GM18858 (cell line): ENCODE data around the gene FLT1.

ENCODE experiments used
- ATAC-seq: cut with Tn5 transposase; IDR thresholded peaks from one replicate; pipeline ENCODE4 v1.9.1; 2021; ENCODE audit not compliant: unreplicated experiment

The FLT1 gene

DNA sequence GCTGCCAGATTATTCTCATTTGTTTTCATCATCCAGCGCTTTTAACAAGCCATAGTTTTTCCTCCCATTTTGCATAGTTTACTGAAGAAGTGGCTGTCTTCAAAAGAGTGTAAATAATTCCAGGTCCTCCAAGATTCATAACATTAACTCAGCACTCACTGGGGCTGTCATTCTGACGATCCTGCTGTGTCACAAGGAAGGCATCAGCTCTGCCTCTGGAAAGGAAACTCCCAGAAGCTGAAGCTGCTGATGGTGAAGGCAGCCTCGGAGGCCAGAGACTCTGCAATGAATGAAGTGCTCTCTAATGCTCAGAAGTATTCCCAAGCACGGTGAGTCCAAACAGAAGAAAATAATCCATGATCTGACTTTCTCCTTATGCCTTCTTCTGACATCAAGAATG lies 60.0 kb downstream of the FLT1 start:
- ATAC-seq = no peak

DNA sequence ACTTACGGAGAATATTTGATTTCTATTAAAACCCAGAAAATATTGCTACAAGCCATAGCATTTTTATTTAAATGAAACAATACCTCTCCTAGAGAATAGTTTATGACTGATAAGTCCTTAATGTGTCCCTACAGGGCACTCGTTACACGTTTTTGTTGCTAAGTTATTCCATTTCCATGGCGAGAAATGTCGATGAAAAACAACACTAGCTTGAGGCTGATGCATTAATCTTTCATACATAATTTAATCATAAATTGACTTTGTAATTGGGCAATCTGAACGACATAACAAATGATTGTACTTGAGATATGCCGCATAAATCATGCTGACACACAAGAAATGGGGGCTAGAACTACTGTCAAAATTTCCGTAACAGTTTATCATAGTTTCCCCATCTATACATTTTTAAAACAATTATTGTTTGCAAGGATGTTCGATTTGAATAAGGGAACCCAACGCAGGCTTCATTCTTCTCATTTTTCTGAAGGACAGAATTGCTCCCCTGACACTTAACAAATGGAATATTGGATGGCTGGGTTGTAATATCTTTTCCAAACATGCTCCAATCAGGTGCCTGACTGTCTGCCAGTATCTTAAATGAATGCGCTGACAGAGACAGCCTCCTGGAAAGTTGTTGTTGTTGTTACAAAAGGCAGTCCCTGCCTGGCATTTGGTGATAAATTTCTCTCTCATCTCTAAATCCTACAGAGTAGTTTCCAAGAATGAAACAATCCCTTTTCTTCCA lies 61.9 kb downstream of the FLT1 start:
- no peak for ATAC-seq

DNA sequence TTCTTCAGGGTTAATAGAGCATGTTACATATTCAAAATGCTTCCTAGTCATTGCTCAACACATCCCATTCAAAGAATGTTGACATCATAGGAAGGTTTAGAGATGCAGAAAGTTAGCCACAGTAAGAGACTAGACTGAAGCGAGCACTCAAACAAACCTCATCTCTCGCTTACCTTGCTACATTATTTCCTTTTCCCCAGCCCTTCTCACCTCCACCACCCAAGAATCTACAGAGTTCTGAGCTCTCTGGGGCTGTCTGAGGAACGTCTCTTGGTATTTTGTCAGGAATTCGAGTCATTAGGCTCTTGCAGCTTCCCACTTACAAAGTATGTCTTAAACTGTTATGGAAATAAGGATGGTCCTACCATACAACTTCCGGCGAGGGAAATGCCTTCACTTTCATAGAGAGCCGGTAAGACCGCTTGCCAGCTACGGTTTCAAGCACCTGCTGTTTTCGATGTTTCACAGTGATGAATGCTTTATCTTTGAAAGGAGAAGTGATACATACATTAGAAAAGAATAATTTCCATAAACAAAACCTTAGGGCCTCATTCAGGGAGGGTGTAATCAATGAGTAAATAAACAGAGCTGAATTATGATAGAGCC lies 65.1 kb downstream of the FLT1 start:
- ATAC-seq = peak; percentile 88

DNA sequence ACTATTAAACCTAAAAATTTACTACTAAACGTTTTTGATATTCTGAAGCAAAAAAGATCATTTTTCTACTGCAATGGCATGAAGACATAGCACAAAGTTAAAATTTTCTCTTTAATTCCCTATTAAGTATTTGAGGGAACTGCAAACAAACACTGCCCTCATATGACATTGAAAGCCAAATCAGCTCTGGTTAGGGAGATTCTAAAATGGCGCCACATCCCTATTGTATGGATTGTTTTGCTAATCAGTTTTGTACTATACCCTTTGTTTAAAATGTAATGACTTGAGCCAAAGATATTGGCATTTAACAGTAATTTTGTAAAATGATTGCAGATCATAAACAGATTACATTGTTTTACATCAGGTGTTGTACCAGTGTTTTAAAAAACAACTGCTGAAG lies 65.8 kb downstream of the FLT1 start:
- no peak for ATAC-seq

DNA sequence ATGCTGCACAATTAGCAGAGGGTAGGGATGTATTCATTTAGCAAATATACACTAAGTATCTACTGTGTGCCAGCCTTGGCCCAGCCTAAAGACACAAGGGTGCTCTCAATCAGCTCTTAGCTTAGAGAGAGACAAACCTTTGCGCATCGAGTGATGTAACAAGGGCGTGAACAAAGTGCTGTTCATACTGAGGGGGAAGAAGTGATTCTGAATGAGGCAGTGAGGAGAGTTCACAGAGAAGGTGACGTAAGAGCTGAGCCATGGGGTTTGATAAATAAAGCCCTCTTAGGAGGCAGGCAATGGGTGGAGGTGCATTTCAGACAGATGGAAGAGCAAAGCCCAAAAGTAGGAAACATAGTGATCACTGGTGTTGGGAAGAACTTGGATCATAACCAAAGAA lies 68.5 kb downstream of the FLT1 start:
- no peak for ATAC-seq

DNA sequence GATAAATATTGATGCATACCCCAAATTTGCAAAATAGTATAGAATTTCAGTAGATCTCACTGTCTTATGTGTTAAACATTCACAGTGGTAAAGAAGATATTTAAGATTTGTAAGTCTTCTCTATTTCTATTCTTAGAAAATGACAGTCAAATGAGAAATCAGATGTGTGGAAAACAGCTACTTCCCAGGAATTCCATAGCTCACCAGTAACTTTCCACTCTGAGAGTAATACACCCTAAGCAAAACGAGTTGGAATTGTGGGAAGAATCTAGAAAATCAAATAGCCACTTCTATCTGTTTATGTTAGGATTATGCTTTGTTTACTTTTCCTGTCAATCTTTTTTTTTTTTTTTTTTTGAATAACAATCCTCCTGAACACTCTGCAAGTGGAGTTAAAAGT lies 69.1 kb downstream of the FLT1 start:
- ATAC-seq = no peak

DNA sequence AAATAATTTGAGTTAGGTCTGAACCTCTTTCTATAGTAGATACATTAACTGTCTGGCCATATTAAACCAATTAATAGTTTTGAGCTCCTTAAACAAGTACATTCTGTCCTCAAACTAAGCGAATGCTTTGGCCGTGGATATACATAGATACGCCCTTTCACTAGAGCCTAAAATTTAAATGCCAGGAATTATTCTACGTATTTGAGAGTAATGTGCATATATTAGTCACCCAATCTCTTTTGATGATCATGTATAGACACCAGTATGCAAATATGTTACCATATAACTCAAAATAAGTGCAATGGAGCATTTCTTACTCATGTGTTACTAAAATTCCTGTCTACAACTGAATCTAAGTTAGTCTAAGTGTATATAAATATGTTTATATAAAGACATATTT lies 70.4 kb downstream of the FLT1 start:
- no peak for ATAC-seq

DNA sequence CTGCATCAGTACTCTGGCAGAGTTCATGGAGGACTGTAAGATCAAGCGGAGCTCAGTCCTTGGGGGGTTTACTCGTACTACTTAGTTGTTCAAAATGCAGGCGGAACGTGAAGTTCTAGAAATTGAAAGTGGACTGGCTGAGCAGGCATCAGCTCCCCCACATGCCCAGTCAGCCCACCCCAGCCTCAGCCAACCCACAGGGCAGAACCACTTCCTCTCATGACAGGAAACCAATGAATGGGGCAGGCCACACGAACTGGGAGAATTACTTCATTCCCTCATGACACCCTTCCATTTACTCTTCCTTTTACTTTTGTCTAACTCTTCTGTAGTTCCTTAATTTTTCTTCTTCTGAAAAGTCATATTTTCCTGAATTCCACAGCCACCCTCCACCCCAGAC lies 71.9 kb downstream of the FLT1 start:
- peak; percentile 84 for ATAC-seq

DNA sequence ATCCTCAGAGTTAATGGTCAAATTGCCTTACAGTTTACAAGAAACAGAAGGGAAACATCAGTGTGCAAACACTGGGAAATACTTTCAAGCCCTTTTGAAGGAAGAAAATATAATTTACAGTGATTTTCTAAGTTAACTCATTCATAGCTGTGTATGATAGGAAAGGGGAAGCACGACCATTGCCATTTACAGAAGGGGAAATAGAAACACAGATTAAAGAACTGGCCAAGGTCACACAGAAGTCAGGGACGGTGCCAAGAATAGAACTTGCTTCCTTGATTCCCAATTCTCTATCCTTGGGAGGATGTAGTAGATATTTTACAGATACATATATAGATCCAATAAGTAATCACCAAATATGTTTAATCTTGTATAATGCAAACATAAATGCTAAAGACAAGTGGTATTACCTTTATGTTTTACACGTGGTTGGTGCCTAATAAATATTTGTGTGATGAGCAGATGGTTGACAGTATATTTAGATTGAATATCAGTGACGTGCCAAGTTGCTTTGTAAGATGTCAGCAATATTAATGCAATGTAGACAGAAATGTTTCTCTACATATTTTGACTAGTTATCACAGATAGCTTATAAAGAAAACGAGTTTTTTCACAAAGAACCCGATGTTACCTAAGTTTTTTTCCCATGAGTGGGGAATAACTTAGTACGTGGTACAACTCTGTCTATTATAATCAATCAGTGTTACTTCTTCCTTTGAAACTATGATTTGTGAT lies 73.1 kb downstream of the FLT1 start:
- no peak for ATAC-seq

DNA sequence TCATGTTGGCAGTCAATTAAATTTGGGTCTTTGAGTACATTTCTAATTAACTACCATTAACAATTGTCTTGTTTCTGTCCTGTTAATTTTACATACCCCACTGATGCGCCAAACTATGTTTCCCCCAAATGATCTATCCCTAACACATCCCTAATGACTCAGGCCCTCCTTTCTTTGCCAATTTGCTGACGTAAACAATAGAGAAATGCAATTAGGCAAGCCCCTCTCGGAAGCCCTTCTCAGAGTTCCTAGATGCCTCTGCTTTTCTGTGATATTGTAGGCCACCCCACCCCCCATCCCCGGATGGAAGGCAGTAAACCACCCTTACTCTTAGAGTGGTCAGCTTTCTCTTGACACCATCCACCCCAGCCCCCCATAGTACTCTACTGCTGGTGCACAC lies 74.2 kb downstream of the FLT1 start:
- ATAC-seq = no peak

DNA sequence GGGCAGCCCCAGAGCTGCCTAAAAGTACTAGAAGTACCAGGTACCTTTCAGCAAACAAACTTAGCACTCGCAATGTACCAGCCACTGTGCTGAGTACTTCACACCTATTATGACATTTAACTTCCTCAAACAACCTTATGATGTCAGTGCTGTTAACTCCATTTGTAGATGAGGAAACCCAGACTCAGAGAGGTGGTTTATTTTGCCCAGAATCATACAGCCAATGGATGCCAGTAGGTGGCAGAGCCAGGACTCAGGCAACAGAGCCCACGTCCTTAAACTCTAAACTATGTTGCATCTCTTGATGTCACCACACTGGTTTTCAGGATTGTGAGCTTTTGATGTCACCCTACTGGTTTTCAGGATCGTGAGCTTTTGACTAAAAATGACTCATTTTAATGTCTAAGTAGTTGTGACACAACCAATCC lies 78.9 kb downstream of the FLT1 start:
- ATAC-seq = no peak

DNA sequence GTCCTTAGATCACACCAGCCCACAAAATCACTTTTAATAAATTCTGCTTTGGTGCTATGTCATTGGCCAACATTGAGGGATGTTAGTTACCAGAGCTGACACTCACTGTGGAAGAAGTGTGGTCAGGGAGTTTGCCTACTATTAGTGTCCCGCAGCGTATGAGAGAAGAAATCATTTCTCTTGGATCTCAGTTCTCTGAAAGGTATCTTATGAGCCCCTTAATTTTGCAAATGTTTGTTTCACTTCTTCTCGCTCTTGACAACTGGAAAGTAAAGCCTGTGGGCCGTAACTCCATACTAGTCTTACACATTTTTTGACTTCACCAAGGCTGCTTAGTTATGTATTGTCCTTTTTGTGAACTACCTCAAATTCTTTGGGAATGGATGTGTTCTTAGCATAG lies 80.9 kb downstream of the FLT1 start:
- no peak for ATAC-seq

DNA sequence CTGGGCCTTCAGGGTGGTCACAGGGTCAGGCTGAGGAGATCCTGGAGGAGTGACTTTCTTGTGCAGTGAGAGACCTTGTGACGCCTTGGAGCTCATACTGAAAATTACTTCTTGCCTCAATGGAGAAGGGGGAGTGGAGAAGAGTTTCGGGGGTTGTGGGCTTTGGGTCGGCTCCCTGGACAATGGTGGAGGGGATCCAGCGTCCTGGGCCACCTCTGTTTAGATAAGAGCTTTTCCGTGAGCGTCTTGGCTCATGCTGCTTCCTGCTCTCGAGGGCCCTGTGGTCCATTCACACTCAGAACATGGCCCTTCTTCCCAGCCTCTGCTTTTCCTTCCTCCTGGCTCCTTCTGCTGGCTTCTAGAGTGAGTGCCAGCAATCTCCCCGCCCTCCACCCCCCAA lies 81.9 kb downstream of the FLT1 start:
- ATAC-seq = no peak

DNA sequence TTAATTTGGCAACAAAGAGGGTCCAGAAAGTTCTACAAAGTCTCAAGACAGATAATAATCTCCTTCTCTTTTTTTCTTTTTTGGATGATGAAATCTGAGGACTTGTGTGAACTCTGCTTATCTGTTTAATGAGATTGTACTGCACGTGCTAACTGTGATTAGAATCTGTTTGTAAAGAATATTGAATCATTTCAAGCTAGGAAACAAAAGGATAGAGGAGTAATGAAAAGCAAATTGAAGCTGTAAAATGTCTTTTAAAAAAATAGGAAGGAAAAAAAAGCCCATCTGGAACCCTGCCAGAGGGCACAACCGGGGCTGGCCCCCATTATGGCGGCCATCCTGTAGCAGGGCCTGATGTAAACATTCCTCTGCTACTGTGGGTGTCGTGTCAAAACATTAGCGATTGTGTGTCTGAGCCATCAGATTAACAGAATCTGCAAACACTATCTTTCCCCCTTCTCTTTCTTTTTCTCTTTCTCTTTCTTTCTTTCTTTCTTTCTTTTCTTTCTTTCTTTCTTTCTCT lies 83.0 kb downstream of the FLT1 start:
- no peak for ATAC-seq

DNA sequence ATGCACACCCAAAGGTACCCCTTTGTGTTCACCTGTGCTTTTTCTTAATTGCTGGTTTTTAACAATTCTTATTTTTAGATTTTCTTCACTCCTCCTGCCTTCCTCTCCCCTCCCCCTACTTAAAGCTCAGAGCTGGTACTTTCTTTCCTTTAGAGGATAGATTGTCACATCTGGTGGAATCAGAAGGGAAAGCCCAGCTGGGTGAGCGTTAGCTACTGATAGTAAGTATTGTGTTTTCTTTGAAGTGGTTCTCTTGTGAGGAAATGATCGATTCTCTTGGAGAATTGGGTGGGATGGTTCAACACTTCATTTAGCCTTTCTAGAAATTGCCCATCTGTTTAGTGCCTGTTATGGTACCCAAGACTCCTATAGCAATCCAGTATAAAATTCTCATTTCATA lies 84.8 kb downstream of the FLT1 start:
- no peak for ATAC-seq

DNA sequence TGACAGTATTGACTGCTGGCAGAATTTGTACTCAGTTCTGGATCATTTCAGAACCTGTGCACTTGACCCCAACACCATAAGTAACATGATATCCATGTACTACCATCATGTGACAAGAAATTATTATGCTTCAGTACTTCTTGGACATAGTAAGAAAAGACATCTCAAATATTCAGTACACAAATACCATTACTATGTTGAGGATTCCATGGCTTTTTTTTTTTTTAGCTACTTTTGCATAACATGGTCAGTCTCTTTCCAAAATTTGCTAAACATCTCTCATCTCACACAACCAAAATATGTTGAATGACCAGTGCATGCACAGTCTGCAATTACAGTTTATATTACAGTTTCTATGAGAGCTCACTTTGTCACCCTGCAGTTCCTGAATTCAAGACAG lies 85.3 kb downstream of the FLT1 start:
- ATAC-seq = no peak

DNA sequence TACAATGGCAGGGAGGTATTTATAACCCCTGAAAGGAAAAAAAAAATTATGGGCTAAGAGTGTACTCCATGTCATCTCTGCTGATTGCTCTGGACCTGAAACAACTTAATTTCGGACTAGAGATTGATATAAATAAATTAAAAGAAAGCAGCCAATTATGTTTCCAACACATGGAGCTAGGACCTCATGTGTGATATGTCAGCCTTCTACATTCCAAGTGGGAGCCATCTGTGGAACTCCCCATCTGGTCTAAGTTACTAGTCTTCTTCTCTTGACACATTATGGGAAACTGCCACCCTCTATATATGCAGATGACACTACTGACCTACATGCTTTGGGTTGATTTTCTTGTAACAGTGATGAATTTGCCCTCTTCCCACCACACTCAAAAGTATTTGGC lies 86.1 kb downstream of the FLT1 start:
- ATAC-seq = no peak

DNA sequence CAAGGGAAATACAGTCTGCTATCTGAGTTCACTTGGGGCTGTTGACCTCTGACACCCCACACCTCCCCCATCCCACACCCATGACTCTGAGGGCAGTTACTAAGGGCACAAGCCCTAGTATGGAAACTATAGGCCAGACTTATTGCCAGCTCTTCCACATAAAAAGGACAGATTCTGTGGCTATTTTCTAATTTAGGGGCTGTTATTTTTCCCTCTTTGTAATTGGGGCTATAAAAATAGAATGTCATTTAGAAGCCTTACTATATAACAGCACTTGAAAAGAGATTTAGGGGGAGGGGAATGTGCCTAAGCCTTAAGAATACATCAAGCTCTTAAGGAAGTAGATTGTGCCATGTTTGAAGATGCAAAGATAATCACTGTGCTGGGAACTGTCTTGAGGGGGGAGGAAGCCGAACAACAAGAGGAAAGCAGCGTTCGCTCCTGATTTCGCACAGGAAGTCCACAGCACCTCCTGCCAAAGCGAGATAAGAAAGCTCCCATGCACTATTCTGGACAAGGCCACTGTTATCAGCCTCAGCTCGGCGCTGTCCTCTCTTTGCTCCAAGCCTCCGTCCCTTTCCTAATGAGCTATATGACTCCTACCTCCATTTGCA lies 86.6 kb downstream of the FLT1 start:
- no peak for ATAC-seq

DNA sequence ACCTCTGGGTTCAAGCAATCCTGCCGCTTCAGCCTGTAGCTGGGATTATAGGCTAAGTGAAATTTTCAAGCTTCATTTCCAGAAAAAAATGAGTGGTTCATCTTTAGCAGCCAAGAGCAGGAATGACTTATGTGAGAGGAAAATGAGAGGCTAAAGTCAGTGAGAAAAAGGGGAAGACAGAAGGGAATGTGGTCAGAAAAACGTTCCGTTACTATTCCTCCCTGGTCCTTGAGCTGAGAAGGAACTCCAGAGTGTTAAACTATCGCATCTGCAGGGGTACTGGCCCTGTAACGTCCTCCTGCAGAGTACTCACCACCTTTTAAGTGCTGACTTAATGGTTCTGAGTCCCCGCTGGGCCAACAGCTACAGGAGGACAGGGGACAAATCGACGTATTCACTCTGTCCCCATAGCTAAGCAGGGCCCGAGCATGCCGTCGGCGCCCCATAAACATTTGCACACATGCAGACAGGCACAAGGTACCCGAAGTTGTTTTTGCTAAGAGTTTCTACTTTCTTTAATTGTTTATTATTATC lies 88.1 kb downstream of the FLT1 start:
- ATAC-seq = no peak

DNA sequence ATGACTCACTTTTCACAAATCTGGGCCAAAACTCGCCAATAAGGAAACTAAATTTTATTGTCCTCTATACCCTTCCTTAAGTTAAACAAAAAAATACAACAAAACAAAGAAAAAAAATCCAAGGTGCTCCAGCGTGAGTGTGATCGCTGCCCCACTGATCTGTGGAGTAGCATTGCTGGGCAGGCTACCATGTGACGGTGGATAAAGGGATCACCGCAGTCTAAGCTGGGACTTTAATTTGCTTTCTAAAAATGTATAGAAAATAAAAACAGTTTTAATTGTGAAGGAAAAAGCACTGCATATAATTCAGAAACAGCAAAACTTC lies 92.9 kb downstream of the FLT1 start:
- ATAC-seq = no peak

DNA sequence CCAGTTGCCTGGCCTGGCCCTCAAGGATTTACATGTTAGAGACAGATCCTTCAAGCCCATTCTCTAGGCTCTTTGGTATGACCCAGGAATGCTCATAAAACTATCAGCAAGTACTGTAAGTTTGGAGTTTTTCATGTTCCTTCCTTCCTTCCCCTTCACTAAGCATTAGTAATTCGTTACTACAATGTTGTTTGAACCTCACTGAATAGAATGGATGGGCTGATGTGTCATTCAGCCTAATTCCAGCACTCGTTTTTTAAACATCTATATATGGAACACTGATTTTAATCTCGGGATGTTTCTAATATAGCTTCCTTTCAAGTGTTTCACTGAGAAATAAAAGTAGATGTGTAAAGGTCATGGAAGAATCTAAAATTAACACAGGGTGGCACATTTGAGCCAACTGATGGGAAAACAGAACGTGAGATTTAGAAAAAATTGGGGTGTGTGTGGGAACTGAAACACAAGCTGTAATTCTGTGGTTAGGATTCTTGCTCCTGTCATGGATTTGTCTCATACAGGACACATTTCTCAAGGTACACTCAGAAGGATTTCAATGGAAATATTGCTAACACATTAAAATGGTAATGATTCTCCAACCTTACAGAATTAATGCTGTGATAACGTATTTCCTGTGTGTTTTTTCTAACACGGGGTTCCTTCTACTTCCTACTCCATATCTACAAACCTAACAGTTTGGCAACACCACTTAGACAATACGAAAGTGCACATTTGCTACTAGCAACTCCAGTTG lies 93.4 kb downstream of the FLT1 start:
- peak; percentile 46 for ATAC-seq
